Lower leg skin (tissue), 3 donors: Measurements from ENCODE around the gene INTS14.

ENCODE experiments used
- CTCF ChIP-seq, 3 donors: fragments of 450-650 bp; IDR thresholded peaks; one replicate each; pipeline ENCODE4 v1.5.1; 2016; ENCODE audit warnings: antibody characterized with exemption in 3 of 3, mild to moderate bottlenecking in 3 of 3, moderate library complexity in 2 of 3
- POLR2A ChIP-seq, 2 donors: fragments of 450-650 bp; IDR thresholded peaks; one replicate each; pipeline ENCODE4 v1.6.1; 2016 to 2017; ENCODE audit warnings: antibody characterized with exemption in 2 of 2, mild to moderate bottlenecking in 1 of 2, moderate library complexity in 1 of 2

- TF ChIP-seq CTCF (IDR thresholded peaks at IDR 0.05) (no peak), POLR2A (IDR thresholded peaks at IDR 0.05) (no peak)
These were observed 69.6 kb downstream of the INTS14 start for GRCh38 chr15:65541231-65541820.
